Uterus (tissue), 2 donors: ENCODE measurements around the gene GNAT2.

Source experiments
- CTCF ChIP-seq, 4 experiments: fragments of 200-600 bp in 2 of 4; fragments of 450-650 bp in 2 of 4; sonication (generic) in 2 of 4; IDR thresholded peaks; one replicate each; pipeline ENCODE4 v1.5.1; 2016 to 2019; ENCODE audit warnings: antibody characterized with exemption in 4 of 4, mild to moderate bottlenecking in 2 of 4, moderate library complexity in 1 of 4
- POLR2A ChIP-seq, 2 donors: fragments of 450-650 bp; IDR thresholded peaks; one replicate each; pipeline ENCODE4 v1.6.1; 2016; ENCODE audit warnings: antibody characterized with exemption in 2 of 2, mild to moderate bottlenecking in 1 of 2, moderate library complexity in 1 of 2

- no peak for TF ChIP-seq CTCF (IDR thresholded peaks at IDR 0.05)
- TF ChIP-seq POLR2A (IDR thresholded peaks at IDR 0.05), result no peak
Measured at GRCh38 chr1:109598156-109598555, 21.3 kb downstream of the GNAT2 start.
